AG09309 (cell line): ENCODE results near the gene KCNIP2.
A peak's percentile ranks its signal among the peaks of the same experiment; 100 is the strongest.

ENCODE experiments used
- DNase-seq: peaks from one replicate; pipeline ENCODE4 v3.0.0-alpha.2; 2010; ENCODE audit warnings: low read depth
- H3K4me3 ChIP-seq: 2 replicates; pipeline ENCODE4 v1.5.1; 2011; ENCODE audit warnings: mild to moderate bottlenecking, low read depth, low read length, moderate library complexity; ENCODE audit not compliant: control insufficient read depth
- CTCF ChIP-seq: IDR thresholded peaks from 2 replicates; pipeline ENCODE4 v1.5.1; 2011; ENCODE audit warnings: mild to moderate bottlenecking, low read depth, low read length, inconsistent platforms; ENCODE audit not compliant: insufficient read depth, control insufficient read depth; ENCODE audit errors: missing control alignments

Gene KCNIP2

GRCh38 chr10:101835362-101835761, 8.2 kb downstream of the KCNIP2 start:
- DNase-seq, result no peak
- no peak overlapping the region for H3K4me3 ChIP-seq
- TF ChIP-seq CTCF, result no peak

- no peak for DNase-seq
- TF ChIP-seq CTCF, result no peak
- H3K4me3 ChIP-seq, result no peak overlapping the region
Measured at GRCh38 chr10:101834341-101834740, 9.3 kb downstream of the KCNIP2 start.

GRCh38 chr10:101833466-101833865, 10.1 kb downstream of the KCNIP2 start:
- no peak overlapping the region for H3K4me3 ChIP-seq
- no peak for DNase-seq
- TF ChIP-seq CTCF, result no peak

GRCh38 chr10:101832325-101832771, 11.3 kb downstream of the KCNIP2 start:
- DNase-seq, result no peak
- TF ChIP-seq CTCF, result no peak
- H3K4me3 ChIP-seq, result no peak overlapping the region

GRCh38 chr10:101831169-101831811, 12.3 kb downstream of the KCNIP2 start:
- no peak for DNase-seq
- no peak for TF ChIP-seq CTCF
- peak overlapping the region; percentile 53 for H3K4me3 ChIP-seq

GRCh38 chr10:101830322-101831168, 13.1 kb downstream of the KCNIP2 start:
- H3K4me3 ChIP-seq, result peak overlapping the region; percentile 53
- DNase-seq, result peak; percentile 57
- TF ChIP-seq CTCF, result no peak
